GM12864 (cell line): Measurements from ENCODE around the gene TET1.
A peak's percentile ranks its signal among the peaks of the same experiment; 100 is the strongest.

Experiments used
- DNase-seq: peaks from one replicate; pipeline ENCODE4 v3.0.0-alpha.2; 2011; ENCODE audit warnings: low read depth
- H3K4me3 ChIP-seq: 2 replicates; pipeline ENCODE4 v1.5.1; 2011; ENCODE audit warnings: mild to moderate bottlenecking, low read depth, low read length, control low read depth
- CTCF ChIP-seq: IDR thresholded peaks from 2 replicates; pipeline ENCODE4 v1.5.1; 2011; ENCODE audit warnings: low read depth, mild to moderate bottlenecking, moderate library complexity, low read length, control low read depth, inconsistent platforms; ENCODE audit errors: missing control alignments

Gene TET1

DNA sequence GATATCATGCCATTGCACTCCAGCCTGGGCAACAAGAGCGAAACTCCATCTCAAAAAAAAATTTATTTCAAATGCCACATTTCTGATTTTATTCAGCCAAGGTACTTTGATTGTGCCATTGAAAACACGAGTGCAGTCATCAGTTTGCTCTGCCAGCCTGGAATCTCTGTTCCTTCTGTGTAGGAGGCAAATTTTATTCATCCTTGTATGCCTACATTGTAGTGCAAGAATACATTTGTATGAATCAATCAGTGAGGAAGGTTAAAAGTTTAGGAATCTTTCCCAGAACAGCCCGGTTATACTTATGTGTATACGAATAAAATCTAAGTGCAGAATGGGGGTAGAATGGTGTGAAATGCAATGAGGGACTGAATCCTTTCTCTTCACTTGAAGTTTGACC is 886 bp upstream of the TET1 start:
- H3K4me3 ChIP-seq: no peak overlapping the region
- no peak for TF ChIP-seq CTCF
- no peak for DNase-seq

GRCh38 chr10:68559841-68560185 is 324 bp upstream of the TET1 start:
- H3K4me3 ChIP-seq: no peak overlapping the region; the same call in 1 of the 2 replicates
- DNase-seq: no peak
- TF ChIP-seq CTCF: no peak

GRCh38 chr10:68560943-68561864 is 1.1 kb downstream of the TET1 start:
- TF ChIP-seq CTCF: no peak
- no peak for DNase-seq
- H3K4me3 ChIP-seq: peak overlapping the region; percentile 49

DNA sequence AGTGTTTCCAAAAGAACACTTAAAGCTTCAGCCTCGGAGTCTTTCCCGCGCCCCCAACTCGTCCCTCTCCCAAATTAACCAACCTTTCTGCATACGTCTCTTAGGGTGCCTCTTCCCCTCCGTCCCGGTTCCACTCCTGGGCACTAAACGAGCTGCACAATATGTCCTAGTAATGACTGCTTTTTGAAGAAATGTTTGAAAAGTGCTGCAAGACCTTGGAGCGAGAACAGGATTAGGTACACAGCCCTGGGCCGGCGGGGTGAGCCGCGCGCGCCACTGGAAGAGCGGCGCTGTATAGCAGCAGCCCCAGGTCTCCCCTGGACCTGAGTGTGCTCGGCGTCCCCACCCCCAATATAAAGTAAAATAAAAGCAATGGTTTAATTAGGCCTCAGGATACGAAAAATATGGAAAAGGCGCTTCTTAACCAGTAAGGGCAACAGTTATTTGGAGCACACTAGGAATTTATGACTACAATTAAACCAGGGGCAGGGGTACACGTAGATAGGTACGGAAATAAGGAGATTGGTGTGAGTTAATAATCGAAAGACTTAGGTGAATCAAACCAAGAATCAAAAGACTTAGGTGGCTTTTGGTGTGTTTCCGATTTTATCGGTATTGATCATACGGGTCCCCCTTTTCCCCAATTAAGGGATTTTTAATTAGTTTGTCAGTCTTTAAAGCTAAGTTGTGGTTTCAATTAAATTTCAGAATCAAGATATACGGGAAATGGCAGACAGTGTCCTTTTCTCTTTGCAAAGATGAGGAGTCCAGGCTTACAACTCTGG is 1.9 kb downstream of the TET1 start:
- no peak for TF ChIP-seq CTCF
- no peak overlapping the region for H3K4me3 ChIP-seq
- DNase-seq: no peak

GRCh38 chr10:68562661-68563570 is 2.8 kb downstream of the TET1 start:
- H3K4me3 ChIP-seq: no peak overlapping the region
- no peak for TF ChIP-seq CTCF
- no peak for DNase-seq

DNA sequence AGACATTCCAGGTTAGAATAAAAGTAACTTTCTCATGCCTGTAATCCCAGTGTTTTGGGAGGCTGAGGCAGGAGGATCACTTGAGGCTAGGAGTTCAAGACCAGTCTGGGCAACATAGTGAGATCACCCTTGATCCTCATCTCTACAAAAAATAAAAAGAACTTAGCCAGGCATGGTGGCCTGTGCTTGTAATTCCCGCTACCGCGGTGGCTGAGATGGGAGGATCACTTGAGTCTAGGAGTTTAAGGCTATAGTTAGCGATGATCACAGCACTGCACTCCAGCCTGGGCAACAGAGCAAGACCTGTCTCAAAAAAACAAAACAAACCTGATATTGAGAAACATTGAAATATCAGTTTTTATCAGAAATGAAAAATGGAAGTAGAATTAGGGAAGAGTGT is 4.6 kb downstream of the TET1 start:
- DNase-seq: no peak
- H3K4me3 ChIP-seq: no peak overlapping the region
- TF ChIP-seq CTCF: no peak
